Measurements from ENCODE around the gene GMPS.
"Not testable (repeated sequence)": the region's sequence is repeated elsewhere in the genome, so short reads cannot be mapped to it uniquely, and the experiment has no call there.

DNA sequence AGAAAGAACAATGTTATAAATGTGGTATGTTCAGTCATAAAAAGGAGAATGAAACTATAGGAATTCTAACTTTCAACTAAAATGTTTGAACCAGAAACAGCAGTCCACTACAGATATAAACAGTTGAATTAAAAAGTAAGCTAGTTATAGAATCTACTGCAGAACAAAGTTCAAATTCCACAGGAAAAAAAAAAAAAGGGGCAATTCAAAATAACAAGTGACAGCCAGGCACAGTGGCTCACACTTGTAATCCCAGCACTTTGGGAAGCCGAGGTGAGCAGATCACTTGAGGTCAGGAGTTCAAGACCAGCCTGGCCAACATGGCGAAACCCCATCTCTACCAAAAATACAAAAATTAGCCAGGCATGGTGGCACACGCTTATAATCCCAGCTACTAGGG lies 21.0 kb upstream of the GMPS start:
- TF ChIP-seq, protein P1, sequence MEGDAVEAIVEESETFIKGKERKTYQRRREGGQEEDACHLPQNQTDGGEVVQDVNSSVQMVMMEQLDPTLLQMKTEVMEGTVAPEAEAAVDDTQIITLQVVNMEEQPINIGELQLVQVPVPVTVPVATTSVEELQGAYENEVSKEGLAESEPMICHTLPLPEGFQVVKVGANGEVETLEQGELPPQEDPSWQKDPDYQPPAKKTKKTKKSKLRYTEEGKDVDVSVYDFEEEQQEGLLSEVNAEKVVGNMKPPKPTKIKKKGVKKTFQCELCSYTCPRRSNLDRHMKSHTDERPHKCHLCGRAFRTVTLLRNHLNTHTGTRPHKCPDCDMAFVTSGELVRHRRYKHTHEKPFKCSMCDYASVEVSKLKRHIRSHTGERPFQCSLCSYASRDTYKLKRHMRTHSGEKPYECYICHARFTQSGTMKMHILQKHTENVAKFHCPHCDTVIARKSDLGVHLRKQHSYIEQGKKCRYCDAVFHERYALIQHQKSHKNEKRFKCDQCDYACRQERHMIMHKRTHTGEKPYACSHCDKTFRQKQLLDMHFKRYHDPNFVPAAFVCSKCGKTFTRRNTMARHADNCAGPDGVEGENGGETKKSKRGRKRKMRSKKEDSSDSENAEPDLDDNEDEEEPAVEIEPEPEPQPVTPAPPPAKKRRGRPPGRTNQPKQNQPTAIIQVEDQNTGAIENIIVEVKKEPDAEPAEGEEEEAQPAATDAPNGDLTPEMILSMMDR (IDR thresholded peaks at IDR 0.05), result not testable (repeated sequence)
- not testable (repeated sequence) for TF ChIP-seq POLR2A, EP300 (IDR thresholded peaks at IDR 0.05)
